Kidney (tissue), 14 donors: ENCODE results near the gene RPTOR. TPM values are rescaled to one million over a fixed set of nuclear protein-coding genes. Genes with fewer than 3 reads are reported as not detected.

Experiments used
- DNase-seq, 5 donors: peaks; one replicate each; pipeline ENCODE4 v3.0.0-alpha.2; 2013 to 2020
- FAIRE-seq: peaks from 2 replicates; lab custom pipeline; 2012; peaks lifted over from hg19 to GRCh38; lab: Jason Lieb, UNC
- H3K27ac ChIP-seq, 2 donors: one replicate each; pipeline ENCODE4 v1.7.0; 2013; ENCODE audit warnings: low read depth in 2 of 2, low read length in 2 of 2, inconsistent platforms in 1 of 2
- H3K27me3 ChIP-seq: one replicate; pipeline ENCODE4 v1.7.1; 2013; ENCODE audit warnings: low read length, inconsistent platforms; ENCODE audit not compliant: control insufficient read depth, insufficient read depth
- H3K36me3 ChIP-seq, 3 donors: one replicate each; pipeline versions ENCODE4 v1.7.0 to v1.7.1; 2013; ENCODE audit warnings: low read length in 3 of 3, control low read depth in 1 of 3, inconsistent platforms in 1 of 3; ENCODE audit not compliant: insufficient read depth in 3 of 3, control insufficient read depth in 2 of 3
- H3K4me1 ChIP-seq, 3 donors: one replicate each; pipeline versions ENCODE4 v1.7.0 to v1.7.1; 2013; ENCODE audit warnings: low read length in 3 of 3, inconsistent platforms in 1 of 3, low read depth in 1 of 3; ENCODE audit not compliant: control insufficient read depth in 2 of 3, insufficient read depth in 2 of 3
- H3K4me3 ChIP-seq, 3 donors: one replicate each; pipeline versions ENCODE4 v1.7.0 to v1.8.1; 2013; ENCODE audit warnings: low read length in 3 of 3, control low read depth in 1 of 3, inconsistent platforms in 1 of 3
- H3K9ac ChIP-seq, 3 donors: one replicate each; pipeline versions ENCODE4 v1.7.0 to v1.7.1; 2013; ENCODE audit warnings: low read length in 3 of 3, control low read depth in 1 of 3, inconsistent platforms in 1 of 3
- H3K9me3 ChIP-seq, 3 donors: one replicate each; pipeline versions ENCODE4 v1.7.0 to v1.7.1; 2013; ENCODE audit warnings: low read length in 3 of 3, control low read depth in 1 of 3, inconsistent platforms in 1 of 3; ENCODE audit not compliant: control insufficient read depth in 2 of 3, insufficient read depth in 1 of 3
- intact Hi-C: fragments of 100-400 bp; cut with DNase I; formaldehyde crosslinking; loops from one replicate; pipeline ENCODE4 v1.11.1; 2022
- polyA plus RNA-seq: library from polyadenylated mRNA; stranded (reverse); fragments of 350-450 nt; fragmentation: Illumina TruSeq; extraction: RNeasy Lipid Tissue Mini Kit (QIAGEN cat#74804); gene quantifications from one replicate; pipeline ENCODE4 v1.2.3, GENCODE V29; 2014; ENCODE audit warnings: low read depth, low replicate concordance; ENCODE audit not compliant: insufficient read depth
- total RNA-seq: library from RNA; stranded (reverse); fragmentation: NEBNext Ultra II Directional; extraction: Animal tissue kit (Norgen Biotek cat#: 25700); gene quantifications from one replicate; pipeline ENCODE4 v1.2.1, GENCODE V29; 2021
- TF ChIP-seq, protein P1 (sequence below): IDR thresholded peaks from 3 replicates; pipeline ENCODE4 v1.5.1; 2012; ENCODE audit warnings: mild to moderate bottlenecking, moderate library complexity, borderline replicate concordance; ENCODE audit not compliant: insufficient read depth; ENCODE audit errors: extremely low read depth
- donor health status: control.
- donor health status: control.
- donor health status: control.
- donor health status: control.
- donor health status: control.
- donor health status: DM: yes; HTN: yes; CAD: no.
- donor health status: Normal renal cell carcinoma (clear cell type).

RPTOR gene
- total and polyA plus RNA-seq, 2 donors from 2014 or later: 5.5 to 37.6 TPM

DNA sequence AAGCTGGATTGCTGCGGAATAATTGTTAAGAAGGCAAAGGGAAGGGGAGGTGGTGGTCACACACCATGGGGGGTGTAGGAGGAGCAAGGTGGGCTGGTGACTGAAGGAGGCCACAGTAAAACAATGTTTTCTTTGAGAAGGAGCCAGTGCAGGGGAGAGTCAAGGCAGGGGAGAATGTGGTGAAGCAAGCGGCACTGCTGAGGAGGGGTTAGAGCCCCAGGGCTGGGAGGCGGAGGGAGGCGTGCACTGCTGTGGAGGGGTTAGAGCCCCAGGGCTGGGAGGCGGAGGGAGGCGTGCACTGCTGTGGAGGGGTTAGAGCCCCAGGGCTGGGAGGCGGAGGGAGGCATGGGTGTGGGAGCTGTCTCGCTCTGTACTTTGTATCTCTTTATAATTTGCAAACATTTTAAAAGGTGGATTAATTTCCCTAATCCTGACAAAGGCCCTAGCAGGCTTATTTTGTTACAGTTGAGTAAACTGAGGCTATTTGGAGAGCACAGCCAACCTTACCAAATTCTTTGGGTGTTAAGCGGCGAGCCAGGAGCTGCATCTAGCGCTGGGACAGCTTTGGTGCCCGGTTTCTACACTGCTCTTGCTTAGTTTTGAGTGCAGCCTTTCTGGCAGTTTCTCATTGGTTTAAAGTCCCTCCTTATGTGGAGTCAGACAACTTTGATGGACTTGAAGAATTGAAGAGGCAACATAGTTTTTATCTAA lies 20.9 kb downstream of the RPTOR start:
- Histone ChIP-seq H3K9me3 (no peaks in the 10 kb centered on the region), H3K27ac (no peak overlapping the region), H3K27me3 (no peaks in the 10 kb centered on the region), H3K4me1 (peaks cover 0 to 6% (median 3%) of the 10 kb centered on the region in 3 donors), H3K9ac (peak overlapping the region in 1 of 3 donors; percentile 12), H3K4me3 (no peak overlapping the region), H3K36me3 (no peaks in the 10 kb centered on the region)
- TF ChIP-seq, protein P1, sequence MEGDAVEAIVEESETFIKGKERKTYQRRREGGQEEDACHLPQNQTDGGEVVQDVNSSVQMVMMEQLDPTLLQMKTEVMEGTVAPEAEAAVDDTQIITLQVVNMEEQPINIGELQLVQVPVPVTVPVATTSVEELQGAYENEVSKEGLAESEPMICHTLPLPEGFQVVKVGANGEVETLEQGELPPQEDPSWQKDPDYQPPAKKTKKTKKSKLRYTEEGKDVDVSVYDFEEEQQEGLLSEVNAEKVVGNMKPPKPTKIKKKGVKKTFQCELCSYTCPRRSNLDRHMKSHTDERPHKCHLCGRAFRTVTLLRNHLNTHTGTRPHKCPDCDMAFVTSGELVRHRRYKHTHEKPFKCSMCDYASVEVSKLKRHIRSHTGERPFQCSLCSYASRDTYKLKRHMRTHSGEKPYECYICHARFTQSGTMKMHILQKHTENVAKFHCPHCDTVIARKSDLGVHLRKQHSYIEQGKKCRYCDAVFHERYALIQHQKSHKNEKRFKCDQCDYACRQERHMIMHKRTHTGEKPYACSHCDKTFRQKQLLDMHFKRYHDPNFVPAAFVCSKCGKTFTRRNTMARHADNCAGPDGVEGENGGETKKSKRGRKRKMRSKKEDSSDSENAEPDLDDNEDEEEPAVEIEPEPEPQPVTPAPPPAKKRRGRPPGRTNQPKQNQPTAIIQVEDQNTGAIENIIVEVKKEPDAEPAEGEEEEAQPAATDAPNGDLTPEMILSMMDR: no peak
- no peak for FAIRE-seq
- intact Hi-C loops: no loop called here
- DNase-seq: peak in 4 of 5 donors; percentile 38 to 65 (median 60)

DNA sequence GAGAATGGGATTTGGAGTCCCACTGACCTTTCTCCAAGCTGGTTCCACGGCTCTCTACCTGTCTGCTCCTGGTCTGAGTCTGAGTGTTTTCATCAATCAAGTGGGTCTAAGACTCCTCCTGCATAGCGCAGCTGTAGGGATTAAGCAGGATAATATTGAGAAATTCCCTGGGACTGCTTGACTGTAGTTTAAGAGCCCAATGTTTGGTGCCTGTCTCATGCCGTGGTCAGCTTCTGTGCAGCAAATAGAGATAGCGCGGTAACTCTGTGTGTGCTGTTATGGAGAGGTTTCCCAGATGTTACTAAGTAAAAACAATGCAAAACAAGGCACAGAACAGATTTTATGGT lies 21.4 kb downstream of the RPTOR start:
- H3K27ac ChIP-seq: no peak overlapping the region
- peak overlapping the region in 1 of 3 donors; percentile 12 for H3K9ac ChIP-seq
- no peaks in the 10 kb centered on the region for H3K36me3 ChIP-seq
- no peaks in the 10 kb centered on the region for H3K9me3 ChIP-seq
- no peaks in the 10 kb centered on the region for H3K27me3 ChIP-seq
- TF ChIP-seq, protein P1: no peak
- H3K4me1 ChIP-seq: peaks cover 0 to 6% (median 3%) of the 10 kb centered on the region in 3 donors
- intact Hi-C loops: no loop called here
- FAIRE-seq (no peak), DNase-seq (no peak)
- H3K4me3 ChIP-seq: no peak overlapping the region

DNA sequence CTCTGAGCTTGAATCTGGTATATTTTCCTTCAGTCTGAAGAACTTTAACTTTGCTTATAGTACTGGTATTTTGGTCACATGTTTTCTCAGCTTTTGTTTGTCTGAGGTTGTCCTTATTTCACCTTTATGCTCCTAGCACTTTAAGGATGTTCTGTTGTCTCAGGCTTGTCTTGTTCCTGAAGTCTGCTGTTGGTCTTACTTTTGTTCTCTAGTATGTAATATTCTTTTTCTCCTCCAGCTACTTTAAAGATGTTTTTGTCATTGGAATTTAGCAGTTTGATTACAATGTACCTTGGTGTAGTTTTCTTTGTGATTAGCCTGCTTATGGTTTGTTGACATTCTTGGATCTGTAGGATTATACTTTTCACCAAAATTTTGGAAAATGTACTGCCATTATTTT lies 23.6 kb downstream of the RPTOR start:
- Histone ChIP-seq H3K27me3 (no peaks in the 10 kb centered on the region), H3K9ac (no peak overlapping the region), H3K4me1 (peaks cover 0 to 6% (median 3%) of the 10 kb centered on the region in 3 donors), H3K9me3 (no peaks in the 10 kb centered on the region), H3K36me3 (no peaks in the 10 kb centered on the region), H3K27ac (no peak overlapping the region), H3K4me3 (no peak overlapping the region)
- FAIRE-seq: no peak
- intact Hi-C loops: no loop called here
- DNase-seq: no peak
- TF ChIP-seq, protein P1: no peak

DNA sequence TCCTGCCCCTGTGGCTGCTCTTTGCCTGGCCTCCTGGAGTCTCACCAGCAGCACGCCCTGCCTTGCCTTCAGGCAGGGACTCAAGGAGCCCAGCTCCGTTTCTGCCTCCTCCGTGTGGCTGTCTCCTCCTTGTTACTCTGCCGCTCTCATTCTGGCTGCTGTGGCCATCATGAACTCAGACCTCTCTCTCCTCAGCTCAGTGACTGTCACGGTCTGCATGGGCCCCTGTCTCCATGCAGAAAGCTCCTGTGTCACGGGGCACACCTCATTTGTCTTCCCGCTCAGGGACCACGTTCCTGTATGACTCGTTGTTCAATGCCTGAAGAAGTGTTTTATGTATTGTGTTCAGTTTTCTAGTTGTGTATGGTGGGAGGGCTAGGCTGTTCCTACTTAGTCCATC lies 25.3 kb downstream of the RPTOR start:
- intact Hi-C loops: loop anchor here (10.0 kb wide), 1 partner anchor 145 kb away; no protein-coding TSS in a partner anchor
- H3K27ac ChIP-seq: no peak overlapping the region
- peaks cover 0 to 6% (median 3%) of the 10 kb centered on the region in 3 donors for H3K4me1 ChIP-seq
- no peaks in the 10 kb centered on the region for H3K27me3 ChIP-seq
- TF ChIP-seq, protein P1: no peak
- DNase-seq (peak in 4 of 5 donors; percentile 71 to 82 (median 76)), FAIRE-seq (no peak)
- H3K4me3 ChIP-seq: no peak overlapping the region
- H3K9me3 ChIP-seq: no peaks in the 10 kb centered on the region
- H3K36me3 ChIP-seq: no peaks in the 10 kb centered on the region
- no peak overlapping the region for H3K9ac ChIP-seq
